GM21360 (cell line): ENCODE measurements around the gene LRFN3.
"Not testable (repeated sequence)": the region's sequence is repeated elsewhere in the genome, so short reads cannot be mapped to it uniquely, and the experiment has no call there.

Experiments
- ATAC-seq: cut with Tn5 transposase; IDR thresholded peaks from one replicate; pipeline ENCODE4 v1.9.1; 2021; ENCODE audit warnings: mild to moderate bottlenecking, moderate library complexity; ENCODE audit not compliant: unreplicated experiment

LRFN3 gene, protein sequence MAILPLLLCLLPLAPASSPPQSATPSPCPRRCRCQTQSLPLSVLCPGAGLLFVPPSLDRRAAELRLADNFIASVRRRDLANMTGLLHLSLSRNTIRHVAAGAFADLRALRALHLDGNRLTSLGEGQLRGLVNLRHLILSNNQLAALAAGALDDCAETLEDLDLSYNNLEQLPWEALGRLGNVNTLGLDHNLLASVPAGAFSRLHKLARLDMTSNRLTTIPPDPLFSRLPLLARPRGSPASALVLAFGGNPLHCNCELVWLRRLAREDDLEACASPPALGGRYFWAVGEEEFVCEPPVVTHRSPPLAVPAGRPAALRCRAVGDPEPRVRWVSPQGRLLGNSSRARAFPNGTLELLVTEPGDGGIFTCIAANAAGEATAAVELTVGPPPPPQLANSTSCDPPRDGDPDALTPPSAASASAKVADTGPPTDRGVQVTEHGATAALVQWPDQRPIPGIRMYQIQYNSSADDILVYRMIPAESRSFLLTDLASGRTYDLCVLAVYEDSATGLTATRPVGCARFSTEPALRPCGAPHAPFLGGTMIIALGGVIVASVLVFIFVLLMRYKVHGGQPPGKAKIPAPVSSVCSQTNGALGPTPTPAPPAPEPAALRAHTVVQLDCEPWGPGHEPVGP

DNA sequence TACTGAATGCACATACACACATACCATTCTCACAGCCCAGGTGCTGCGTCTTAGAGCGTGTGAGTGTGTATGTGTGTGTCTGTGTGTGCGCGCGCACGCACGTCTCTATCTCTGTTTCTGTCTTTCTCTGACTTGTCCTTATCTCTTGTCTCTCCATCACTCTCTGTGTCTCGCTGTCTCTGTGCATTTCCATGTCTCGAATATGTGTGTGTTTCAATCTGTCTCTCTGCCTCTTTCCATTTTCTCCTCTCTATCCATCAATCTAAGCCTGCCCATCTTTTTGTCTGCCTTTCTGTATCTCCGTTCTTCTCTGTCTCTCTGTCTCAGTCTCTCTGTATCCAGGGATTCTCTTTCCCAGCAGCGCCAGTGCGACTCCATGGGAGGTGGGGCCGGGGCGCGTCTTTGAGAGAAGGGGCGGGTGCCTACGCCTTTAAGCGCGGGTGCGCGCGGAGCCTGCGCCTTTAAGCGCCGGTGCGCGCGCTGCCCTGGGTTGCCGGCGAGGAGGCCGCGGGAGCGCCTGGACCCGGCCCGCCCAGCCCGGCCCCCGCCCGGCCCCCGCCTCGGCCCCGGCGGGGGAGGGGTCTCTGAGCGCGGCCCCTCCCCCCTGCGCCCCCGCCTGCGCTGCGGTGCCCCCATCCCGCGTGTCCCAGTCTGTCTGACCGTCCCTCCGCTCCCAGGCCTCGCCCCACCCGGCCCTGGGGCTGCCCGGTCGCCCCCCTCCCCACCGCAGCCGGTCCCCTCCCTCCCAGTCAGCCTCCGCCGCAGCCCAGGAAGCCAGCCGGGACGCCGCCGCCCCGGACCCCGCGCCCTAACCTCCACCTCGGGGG lies at the start of gene LRFN3:
TSS of gene LRFN3 (plus strand) at position 464 of the 827 bp plus-strand sequence. CDS start 3,052 bp downstream, outside the sequence.
- no peak for ATAC-seq

DNA sequence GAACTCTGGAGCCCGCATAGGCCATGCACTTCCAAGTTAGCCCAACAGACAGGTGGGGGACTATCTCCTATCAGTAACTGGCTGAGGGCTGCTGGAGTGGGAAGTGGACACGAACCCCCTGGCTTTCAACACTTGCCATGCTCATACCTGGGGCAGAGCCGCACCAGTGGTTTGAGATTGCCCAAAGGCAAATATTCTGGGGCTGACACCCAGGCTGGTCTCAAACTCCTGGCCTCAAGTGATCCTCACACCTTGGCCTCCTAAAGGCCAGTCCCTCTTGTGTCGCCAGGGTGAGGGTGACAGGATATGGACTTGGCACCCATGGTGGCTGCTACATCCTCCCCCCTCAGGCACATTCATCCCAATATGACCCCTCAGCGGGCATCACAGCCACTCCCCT lies 49.0 kb upstream of the LRFN3 start:
- no peak for ATAC-seq

DNA sequence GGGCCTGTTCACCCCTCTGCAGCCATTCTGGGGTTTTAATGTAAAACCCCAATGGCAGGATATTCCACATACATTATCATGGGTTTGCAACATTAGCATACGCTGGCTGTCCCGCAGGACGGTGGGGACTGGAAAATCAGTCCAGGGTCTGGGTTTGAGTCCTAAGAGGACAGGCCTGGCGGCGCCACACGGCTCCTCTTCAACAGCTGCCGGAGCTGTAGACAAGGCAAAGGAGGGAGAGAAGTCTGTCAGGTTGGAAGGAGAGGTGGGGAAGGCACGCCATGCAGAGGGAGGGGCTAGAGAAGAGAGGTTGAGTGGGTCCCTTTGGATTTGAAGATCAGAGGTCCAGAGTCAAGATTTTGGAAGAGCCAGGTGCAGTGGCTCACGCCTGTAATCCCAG lies 47.8 kb upstream of the LRFN3 start:
- no peak for ATAC-seq

DNA sequence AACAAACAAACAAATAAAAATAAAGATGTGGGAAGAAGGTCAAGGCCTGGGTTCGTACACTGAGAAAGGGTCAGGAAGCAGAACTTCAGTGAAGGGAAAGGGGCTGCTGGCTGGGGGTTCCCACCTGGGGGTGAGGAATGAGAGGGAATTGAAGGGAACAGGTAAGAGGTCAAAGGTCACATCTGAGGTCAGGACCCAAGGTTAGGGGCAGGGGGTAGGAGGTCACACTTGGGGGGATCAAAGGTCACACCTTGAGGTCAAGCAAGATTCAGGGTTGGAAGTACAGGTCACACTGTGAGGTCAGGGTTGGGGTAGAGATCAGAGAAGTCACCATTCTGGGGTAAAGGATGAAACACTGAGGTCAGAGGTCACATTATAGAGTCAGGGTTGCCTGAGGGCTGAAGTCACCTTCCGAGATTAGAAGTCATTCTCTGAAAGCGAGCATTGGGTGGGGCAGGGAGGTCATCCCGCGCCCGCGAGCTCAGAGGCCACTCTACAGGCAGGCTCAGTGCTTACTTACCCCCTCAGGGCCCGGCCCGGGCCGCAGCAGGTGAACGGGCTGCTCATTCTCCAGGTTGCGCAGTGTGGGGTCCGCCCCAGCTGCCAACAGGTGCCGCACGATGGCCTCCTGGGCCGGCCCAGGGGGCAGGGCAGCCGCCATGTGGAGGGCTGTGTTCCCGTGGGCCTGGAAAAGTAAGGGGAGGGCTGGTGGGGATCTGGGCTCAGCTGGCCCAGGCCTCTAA lies 46.6 kb upstream of the LRFN3 start:
- ATAC-seq: no peak

DNA sequence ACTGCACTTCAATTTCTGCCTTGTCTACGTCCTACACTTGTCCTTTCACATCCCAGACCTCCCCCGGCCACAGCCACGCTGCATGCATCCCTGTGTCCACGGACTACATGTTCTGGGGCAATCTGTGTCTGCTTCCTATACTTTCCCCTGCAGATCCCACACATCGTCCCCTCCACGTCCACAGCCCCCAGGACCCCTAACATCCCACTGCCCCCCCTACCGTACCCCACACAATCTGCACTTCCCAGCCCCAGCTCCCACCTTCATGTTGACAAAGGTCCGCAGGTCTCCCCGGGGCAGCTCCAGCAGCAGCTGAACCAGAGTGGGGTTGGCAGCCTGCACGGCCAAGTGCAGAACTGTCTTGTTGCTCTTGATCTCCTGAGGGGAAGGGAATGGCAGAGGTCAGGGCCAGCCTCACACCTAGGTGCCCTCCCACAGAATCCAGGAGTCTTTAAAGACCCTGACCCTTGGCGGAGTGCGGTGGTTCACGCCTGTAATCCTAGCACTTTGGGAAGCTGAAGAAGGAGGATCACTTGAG lies 46.0 kb upstream of the LRFN3 start:
- ATAC-seq: no peak

DNA sequence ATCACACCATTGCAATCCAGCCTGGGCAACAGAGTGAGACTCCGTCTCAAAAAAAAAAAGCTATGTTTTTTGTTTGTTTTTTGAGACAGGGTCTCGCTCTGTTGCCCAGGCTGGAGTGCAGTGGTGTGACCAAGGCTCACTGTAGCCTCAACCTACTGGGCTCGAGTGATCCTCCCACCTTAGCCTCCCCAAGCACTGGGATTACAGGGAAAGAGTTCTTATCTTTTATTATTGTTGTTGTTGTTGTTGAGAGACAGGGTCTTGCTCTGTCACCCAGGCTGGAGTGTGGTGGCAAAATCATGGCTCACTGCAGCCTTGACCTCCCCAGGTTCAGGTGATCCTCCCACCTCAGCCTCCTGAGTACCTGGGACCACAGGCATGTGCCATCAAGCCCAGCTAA lies 44.4 kb upstream of the LRFN3 start:
- ATAC-seq: not testable (repeated sequence)

DNA sequence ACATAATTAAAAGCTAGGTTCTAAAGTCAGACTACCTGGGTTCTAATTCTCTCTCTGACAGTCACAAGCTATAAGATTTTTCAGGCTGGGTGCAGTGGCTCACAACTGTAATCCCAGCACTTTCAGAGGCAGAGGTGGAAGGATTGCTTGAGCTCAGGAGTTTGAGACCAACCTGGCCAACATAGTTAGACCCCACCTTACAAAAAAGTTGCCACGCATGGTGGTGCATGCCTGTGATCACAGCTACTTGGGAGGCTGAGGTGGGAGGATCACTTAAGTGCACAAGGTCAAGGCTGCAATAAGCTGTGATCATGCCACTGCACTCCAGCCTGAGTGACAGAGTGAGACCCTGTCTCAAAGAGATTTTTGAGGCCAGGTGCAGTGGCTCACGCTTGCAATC lies 41.8 kb upstream of the LRFN3 start:
- no peak for ATAC-seq

DNA sequence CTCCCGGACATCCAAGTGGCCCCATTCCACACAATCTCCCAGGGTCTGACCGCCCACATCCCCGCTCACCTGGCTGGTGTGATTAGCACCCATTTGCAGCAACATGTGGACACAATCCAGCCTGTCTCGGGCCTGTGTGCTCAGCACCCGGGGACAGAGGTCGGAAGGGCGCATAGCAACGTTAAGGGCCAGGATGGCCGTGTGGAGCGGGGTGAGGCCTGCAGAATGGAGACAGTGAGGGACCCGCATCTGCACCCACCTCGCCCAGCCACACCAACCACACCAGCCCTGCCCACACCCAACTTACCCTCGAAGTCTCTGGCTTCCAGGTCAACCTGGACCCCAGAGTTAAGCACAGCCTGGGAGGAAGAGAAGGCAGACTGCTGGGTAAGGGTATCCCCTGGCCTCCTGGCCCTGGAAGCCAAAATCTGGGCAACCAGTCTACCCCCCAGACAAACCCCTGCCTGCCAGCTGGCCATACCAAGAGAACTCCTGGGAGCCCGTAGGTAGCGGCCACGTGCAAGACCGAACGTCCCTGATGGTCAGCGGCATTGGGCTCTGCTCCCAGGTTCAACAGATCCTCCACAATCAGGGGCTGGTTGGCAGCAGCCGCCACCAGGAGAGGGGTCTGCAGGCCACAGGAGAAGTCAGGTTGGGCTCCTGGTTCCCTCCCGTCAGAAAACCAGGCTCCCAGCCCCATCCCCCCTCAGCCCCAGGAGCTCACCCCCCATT lies 40.1 kb upstream of the LRFN3 start:
- ATAC-seq: no peak

DNA sequence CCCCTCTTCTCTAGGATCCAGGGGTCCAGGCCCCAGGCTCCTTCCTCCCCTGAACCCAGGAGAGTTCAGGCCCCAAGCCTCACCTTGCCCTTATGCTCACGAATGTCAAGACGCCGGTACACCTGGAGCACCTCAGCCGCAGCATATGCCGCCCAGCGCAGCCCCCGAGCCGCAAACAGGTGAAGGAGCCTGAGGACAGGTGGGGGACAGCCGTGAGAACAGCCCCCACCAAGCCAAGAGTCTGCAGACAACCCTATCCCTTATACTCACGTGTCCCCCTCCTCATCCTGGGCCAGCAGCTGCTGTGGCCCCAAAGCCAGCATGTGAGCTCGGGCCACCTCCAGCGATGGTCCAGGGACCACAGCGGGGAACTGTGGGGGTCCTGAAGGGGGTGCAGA lies 39.5 kb upstream of the LRFN3 start:
- no peak for ATAC-seq

DNA sequence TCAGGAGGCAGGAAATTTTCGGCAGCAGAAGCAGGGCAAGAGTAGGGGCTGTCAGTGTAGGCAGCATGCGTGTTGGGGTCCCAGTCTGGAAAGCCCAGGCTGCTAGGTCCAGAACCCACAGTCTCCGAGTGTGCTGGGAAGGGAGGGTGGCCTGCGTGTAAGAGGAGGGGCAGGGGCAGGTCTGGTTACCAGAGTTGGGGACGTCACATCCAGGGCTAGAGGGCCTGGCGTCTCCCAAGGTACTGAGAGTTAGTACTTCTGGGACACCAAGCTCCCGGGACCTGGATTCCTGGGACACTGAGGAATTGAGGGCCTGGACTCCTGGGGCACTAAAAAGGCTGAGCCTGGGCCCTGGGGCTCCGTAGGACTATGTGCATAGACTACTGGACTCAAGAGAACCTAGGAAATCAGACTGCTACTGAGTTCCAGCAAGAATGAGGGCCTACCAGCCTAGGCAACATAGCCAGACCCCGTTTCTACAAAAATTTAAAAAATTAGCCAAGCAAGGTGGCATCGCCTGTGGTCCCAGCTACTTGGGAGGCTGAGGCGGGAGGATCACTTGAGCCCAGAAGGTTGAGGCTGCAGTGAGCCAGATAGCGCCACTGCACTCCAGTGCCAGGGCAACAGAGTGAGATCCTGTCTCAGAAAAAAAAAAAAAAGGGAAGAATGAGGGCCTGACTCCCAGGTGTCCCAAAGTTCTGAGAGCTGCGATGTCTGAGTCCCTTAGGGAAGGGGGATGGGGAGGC lies 38.3 kb upstream of the LRFN3 start:
- no peak for ATAC-seq

DNA sequence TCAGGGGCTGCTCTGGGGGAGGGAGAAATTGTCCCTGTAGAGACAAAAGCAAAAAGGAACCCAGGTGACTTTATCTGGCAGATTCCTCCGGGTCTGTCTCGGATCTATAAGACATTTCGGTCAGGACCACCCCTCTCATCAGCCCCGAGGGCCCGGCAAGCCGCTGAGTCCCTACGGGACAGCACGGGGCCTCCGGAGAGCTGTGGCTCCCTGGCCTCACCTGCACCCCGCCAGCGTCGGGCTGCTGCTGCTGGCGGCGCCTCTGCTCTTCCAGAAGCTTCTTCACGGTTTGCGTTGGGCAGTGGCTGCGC lies 37.7 kb upstream of the LRFN3 start:
- no peak for ATAC-seq

DNA sequence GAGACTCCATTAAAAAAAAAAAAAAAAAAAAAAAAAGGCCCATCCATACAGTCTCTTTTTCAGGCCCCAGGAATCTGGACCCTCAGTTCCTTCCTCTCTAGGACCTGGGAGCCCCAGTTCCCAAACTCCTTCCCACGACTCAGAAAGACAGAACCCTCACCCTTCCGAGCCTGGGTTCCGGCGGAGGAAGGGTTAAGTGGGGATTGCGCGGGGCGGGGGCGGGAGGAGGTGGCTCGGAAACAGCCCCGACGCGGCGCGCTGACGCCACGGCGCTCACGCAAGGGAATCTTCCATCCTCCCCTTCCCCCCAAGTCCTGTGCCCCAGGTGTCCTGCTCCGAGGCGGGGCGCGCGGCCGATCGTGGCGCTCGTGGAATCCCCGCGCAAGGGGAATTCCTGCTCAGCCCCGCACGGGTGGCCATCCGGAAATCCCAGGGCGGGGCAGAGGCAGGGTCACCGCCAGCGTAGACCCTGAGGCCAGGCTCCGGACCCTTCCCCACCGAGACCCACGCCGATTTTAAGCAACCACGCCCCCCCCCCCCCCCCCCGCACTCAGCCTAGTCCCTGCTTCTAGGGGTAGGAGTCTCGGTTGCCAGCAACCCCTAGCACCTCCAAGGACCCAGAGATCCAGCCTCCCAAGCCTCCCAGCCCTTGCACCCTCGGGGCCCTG lies 36.5 kb upstream of the LRFN3 start:
- ATAC-seq: peak; percentile 40

DNA sequence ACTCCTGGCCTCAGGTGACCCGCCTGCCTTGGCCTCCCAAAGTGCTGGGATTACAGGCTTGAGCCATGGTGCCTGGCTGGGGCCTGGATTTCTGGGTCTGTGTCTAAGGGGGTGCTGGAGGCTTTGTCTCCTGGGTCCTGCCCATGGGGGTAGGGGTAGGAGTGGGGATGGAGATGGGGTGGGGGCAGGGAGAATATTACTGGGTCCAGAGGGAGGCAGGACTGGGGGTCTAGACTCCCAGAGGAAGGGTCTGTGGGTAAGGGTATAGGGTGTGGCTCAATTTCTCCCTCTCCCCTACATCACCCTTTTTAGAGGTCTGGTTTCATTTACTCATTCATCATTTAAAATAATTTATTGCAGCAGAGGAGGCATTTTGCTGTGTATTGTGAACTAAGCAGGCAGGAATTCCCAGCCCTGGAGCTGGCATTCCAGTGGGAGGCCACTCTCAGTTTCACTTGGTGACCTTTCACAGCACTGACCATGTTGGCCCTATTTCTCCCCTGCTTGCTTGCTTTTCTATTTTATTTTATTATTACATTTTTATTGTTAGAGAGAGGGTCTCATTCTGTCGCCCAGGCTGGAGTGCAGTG lies 35.0 kb upstream of the LRFN3 start:
- no peak for ATAC-seq

DNA sequence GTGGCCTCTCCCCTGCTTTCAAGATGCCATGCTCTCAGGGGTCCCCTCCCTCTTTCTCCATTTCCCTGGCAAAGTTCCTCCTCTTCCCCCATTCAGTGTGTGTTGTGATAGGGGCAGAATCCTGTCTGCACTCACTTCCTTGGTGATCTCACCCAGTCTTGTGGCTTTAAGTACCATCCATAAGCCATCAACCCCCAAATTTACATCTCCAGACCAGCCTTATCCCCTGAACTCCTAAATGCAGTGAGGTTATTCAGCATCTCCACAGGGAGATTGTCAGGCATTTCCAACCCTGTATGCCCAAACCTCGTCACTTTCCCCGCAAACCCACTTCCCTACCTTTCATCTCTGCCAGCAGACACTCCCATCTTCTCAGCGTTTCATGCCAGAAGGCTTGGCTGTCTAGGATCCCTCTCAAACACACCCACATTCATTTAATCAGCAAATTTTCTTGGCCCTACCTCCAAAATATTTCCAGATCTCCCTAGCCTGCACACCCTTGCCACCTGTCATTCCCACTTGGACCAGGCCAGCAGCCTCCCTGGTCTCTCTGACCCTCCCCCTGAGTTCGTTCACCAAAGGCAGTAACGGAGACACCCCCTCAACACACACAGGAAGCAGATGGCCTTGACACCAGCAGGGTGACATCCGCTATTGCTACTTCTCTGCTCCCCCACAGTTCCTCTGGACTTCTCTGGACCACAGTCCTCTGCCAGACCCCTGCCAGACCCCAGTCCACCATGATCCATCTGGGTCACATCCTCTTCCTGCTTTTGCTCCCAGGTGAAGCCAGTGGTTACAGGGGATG lies 34.1 kb upstream of the LRFN3 start, which contains the start of gene HCST:
TSS of gene HCST (plus strand) at position 676 of the 808 bp plus-strand sequence. CDS start at position 741, 65 bp downstream.
- ATAC-seq: no peak

DNA sequence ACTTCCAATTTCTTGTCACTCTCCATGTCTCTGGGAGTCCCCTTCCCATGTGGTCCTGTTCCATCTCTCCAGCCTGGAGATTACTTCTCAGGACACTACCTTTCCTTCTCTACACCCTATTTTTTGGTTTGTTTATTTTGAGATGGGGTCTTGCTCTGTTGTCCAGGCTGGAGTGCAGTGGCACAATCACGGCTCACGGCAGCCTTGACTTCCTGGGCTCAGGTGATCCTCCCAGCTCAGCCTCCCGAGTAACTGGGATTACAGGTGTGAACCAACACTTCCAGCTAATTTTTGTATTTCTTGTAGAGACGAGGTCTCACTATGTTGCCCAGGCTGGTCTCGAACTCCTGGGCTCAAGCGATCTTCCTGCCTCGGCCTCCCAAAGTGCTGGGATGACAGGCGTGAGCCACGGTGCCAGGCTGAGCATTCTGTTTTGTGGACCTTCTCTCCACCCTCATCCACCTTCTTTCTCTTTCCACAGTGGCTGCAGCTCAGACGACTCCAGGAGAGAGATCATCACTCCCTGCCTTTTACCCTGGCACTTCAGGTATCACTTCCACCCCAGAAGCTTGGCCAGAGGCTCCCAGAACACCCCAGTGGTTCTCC lies 33.2 kb upstream of the LRFN3 start:
- no peak for ATAC-seq

DNA sequence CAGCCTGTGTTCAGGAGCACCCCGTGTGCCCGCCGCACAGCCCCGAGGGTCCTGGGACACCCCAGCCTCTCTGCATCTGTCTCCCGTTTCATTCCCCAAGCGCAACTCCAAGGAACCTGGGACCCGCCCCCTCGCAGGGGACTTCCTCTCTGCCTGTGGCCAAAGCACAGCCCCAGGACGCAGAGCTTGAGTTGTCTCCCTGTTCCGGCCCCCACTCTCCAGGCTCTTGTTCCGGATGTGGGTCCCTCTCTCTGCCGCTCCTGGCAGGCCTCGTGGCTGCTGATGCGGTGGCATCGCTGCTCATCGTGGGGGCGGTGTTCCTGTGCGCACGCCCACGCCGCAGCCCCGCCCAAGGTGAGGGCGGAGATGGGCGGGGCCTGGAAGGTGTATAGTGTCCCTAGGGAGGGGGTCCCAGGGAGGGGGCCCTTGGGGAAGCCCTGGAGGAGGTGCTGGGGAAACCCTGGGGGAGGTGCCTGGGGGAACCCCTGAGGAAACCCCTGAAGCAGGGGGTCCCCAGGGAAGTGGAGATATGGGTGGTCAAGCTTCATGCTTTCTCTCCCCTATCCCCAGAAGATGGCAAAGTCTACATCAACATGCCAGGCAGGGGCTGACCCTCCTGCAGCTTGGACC lies 32.5 kb upstream of the LRFN3 start:
- no peak for ATAC-seq
